Left colon (tissue), 2 donors: Measurements from ENCODE around the gene CLPSL1. TPM values are rescaled to one million over a fixed set of nuclear protein-coding genes. Genes with fewer than 3 reads are reported as not detected.
"Not testable (repeated sequence)": the region's sequence is repeated elsewhere in the genome, so short reads cannot be mapped to it uniquely, and the experiment has no call there.

Experiments used
- ATAC-seq: fragments of 200-7000 bp; cut with Tn5 transposase; one replicate; pipeline ENCODE4 v1.9.1; 2020; ENCODE audit warnings: mild to moderate bottlenecking, moderate library complexity
- DNase-seq, 2 donors: peaks; one replicate each; pipeline ENCODE4 v3.0.0-alpha.2; 2020
- intact Hi-C, 2 donors: fragments of 100-400 bp; cut with DNase I in 1 of 2; cut with micrococcal nuclease in 1 of 2; formaldehyde crosslinking; loops; one replicate each; pipeline versions ENCODE4 v1.11.2 to v1.14.0; 2022; cut with DNase I, micrococcal nuclease
- long read RNA-seq: library from polyadenylated mRNA; unstranded; transcript quantifications from one replicate; pipeline ENCODE4 v2.0.0, GENCODE V29; 2021
- total RNA-seq, 2 donors: library from RNA; stranded (reverse); fragmentation: NEBNext Ultra II Directional; extraction: Animal tissue kit (Norgen Biotek cat#: 25700); gene quantifications; one replicate each; pipeline ENCODE4 v1.2.1, GENCODE V29; 2021
- donor health status: DM: no; HTN: no; CAD: no.
- donor health status: DM: yes; HTN: yes; CAD: no.

The CLPSL1 gene, protein sequence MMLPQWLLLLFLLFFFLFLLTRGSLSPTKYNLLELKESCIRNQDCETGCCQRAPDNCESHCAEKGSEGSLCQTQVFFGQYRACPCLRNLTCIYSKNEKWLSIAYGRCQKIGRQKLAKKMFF
- total RNA-seq = not detected
- long read RNA-seq = 0 reads

DNA sequence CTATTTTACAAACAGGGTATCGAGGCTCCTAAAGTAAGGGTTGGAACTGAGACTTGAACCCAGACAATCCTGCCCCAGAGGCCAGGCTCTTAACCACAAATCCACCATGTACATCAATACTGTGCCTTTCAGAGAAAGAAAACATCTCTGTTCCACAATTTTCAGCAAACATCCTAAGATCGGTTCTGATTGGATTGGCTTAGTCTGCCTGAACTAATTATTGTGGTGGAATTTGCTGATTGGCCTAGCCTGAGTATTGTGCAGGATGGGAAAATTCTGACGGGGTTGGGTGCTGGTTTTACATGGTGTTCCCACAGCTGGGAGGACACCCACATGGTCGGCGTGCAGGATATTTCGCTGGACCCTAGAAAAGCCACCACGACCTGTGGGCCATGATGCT, at the start of gene CLPSL1:
TSS of gene CLPSL1 (plus strand) at position 301 of the 400 bp plus-strand sequence. CDS start at position 393, 92 bp downstream.
- no peak for DNase-seq
- no peak for ATAC-seq
- intact Hi-C loops = no loop called here

GRCh38 chr6:35731414-35731735, 49.4 kb upstream of the CLPSL1 start:
- DNase-seq (peak; percentile 96 to 97), ATAC-seq (peak; percentile 13)
- intact Hi-C loops = loop anchor here (5.0 to 10.0 kb wide), 2 partner anchors 129 to 207 kb away; no protein-coding TSS in a partner anchor

GRCh38 chr6:35731736-35732532, 48.9 kb upstream of the CLPSL1 start:
- DNase-seq = peak; percentile 98 to 99
- ATAC-seq = peak; percentile 60
- intact Hi-C loops = loop anchor here (5.0 to 10.0 kb wide), 2 partner anchors 130 to 207 kb away; no protein-coding TSS in a partner anchor

DNA sequence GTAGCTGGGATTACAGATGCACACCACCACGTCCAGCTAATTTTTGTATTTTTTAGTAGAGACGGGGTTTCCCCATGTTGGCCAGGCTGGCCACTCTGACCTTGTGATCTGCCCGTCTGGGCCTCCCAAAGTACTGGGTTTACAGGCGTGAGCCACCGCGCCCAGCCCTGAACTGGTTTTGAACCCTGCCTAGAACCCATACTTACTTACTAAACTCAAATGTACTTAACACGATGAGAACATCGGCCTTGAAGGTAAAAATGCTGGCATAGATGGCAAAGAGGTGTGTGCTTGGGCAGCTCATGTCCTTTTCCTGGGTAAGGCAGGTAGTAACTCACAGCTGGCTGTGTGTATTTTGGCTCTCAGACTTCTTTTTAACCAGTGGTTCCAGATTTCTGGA, 47.2 kb upstream of the CLPSL1 start:
- intact Hi-C loops = loop anchor here (5.0 to 10.0 kb wide), 2 partner anchors 131 to 209 kb away; no protein-coding TSS in a partner anchor
- DNase-seq (peak in 1 of 2 donors; percentile 28), ATAC-seq (no peak)

DNA sequence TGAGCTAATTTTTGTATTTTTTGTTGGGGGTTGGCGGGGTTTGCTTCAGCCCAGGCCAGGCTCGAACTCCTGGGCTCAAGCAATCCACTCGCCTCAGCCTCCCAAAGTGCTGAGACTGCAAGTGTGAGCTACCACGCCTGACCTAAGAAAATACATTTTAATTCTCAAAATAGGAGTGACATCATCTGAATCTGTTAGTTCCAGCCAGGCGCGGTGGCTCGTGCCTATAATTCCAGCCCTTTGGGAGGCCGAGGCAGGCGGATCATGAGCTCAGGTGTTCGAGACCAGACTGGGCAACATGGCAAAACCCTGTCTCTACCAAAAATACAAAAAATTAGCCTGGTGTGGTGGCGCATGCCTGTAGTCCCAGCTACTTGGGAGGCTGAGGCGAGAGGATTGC, 46.5 kb upstream of the CLPSL1 start:
- DNase-seq, ATAC-seq: not testable (repeated sequence)
- intact Hi-C loops = loop anchor here (5.0 to 10.0 kb wide), 2 partner anchors 132 to 210 kb away; no protein-coding TSS in a partner anchor

- ATAC-seq (no peak), DNase-seq (peak; percentile 55 to 61)
- intact Hi-C loops = loop anchor here (5.0 to 10.0 kb wide), 3 partner anchors 148 to 211 kb away; no protein-coding TSS in a partner anchor
Observed at GRCh38 chr6:35735452-35735851, 45.4 kb upstream of the CLPSL1 start.

DNA sequence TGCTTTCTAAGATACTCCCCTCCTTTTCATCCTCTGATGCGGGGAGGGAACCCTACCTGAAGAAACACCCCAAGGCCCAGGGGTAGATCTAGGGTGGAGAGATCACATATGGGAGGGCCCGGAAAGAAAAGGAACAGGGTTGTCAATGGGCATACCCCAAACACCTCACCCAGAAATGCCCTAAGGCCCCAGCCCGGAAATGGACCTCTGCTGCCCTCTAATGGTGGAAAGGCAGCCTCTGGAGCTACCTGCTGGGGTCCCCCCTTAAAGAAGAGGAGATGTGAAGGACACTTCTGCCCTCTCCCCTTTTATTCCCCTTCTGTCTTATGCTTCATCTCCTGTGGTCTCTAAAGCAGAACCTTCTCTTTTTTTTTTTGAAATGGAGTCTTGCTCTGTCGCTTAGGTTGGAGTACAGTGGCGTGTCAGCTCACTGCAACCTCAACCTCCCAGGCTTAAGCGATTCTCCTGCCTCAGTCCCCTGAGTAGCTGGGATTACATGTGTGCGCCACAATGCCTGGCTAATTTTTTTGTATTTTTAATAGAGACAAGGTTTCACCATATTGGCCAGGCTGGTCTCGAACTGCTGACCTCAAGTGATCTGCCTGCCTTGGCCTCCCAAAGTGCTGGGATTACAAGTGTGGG, 44.4 kb upstream of the CLPSL1 start:
- intact Hi-C loops = loop anchor here (2.0 to 10.0 kb wide), 4 partner anchors 149 to 214 kb away; no protein-coding TSS in a partner anchor
- DNase-seq (peak; percentile 73 to 87), ATAC-seq (peak; percentile 37)

DNA sequence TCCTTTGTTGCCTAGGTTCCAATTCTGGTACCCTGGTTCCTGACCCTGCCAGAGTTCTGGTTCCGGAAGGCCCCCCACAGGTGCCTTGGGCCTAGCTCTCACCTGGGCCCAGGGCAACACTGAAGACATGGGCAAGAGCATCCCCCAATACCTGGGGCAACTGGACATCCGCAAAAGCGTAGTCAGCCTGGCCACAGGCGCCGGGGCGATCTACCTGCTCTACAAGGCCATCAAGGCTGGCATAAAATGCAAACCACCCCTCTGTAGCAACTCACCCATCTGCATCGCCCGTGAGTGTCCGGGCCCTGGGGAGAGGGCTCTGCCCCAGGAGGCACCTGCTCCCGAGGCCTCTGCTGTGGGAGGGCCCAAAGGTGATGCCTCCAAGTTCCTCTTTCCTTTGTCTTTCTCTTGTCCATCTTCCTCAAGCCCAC, 43.8 kb upstream of the CLPSL1 start, which contains the start of gene ARMC12:
TSS of gene ARMC12 (plus strand) at position 51 of the 431 bp plus-strand sequence. CDS start at position 128, 77 bp downstream.
- peak in 1 of 2 donors; percentile 21 for DNase-seq
- intact Hi-C loops = loop anchor here (2.0 to 10.0 kb wide), 4 partner anchors 150 to 214 kb away; no protein-coding TSS in a partner anchor

DNA sequence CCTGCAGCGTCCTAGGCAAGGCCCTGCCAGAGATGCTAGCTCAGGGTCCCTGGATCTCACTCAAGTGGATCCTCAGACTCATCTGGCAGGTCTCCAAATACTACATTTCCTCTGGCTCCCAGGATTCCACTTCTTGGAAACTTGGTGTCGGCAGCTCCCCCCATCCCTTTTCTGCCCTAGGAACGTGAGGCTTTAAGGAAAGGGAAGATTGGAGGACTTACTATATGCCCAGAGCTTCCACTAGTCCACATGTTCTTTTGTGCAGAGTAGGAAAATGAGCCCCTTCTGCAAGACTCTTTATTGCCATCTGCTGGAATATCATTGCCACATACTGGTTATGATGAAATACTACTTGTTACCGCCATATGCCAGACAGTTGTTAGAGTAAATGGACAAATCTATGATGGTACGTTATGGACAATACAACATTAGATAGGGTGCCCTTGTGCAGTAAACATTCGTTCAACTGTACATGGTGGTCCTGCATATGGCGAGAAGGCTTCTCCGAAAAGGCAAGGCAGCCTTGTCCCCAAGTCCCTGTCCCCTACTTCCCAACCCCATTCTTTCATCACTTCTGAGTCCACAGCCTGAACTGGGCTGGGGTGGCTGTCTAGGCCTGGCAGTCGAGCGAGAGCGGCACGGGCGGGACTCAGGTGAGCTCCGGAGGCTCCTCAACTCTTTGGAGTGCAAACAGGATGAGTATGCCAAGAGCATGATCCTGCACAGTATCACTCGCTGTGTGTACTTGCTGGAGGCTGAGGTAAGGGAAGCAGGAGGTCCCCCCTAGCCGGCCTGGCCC, 43.2 kb upstream of the CLPSL1 start:
- ATAC-seq (peak; percentile 71), DNase-seq (no peak)
- intact Hi-C loops = loop anchor here (2.0 to 10.0 kb wide), 4 partner anchors 150 to 215 kb away; no protein-coding TSS in a partner anchor

More for the DNA sequence above, 43.8 kb upstream of the CLPSL1 start, which contains the start of gene ARMC12:
- no peak for ATAC-seq

- DNase-seq (no peak), ATAC-seq (peak; percentile 77)
- intact Hi-C loops = loop anchor here (5.0 to 10.0 kb wide), 3 partner anchors 153 to 215 kb away; no protein-coding TSS in a partner anchor
Observed at GRCh38 chr6:35739645-35740524, 40.9 kb upstream of the CLPSL1 start.

DNA sequence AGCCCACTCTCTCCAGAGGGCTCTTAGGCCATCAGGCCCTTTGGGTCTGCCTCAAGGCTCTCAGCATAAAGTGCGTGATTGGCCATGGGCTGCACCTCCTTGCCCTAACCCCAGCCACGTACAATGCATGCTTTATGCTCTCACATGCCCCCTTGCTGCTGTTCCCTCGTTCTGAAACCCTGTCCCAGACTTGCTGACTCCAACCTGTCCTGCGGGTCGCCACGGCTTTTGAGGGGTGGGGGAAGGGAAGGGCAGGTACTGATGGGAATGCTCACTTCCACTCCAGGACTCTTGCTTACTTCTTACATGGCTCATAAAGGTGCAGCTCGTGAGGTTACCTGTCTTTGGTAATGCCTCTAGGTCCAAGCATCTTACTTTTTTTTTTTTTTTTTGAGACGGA, 38.0 kb upstream of the CLPSL1 start:
- intact Hi-C loops = no loop called here
- DNase-seq (no peak), ATAC-seq (no peak)

- DNase-seq (no peak), ATAC-seq (no peak)
- intact Hi-C loops = no loop called here
Observed at GRCh38 chr6:35745509-35745908, 35.3 kb upstream of the CLPSL1 start.

DNA sequence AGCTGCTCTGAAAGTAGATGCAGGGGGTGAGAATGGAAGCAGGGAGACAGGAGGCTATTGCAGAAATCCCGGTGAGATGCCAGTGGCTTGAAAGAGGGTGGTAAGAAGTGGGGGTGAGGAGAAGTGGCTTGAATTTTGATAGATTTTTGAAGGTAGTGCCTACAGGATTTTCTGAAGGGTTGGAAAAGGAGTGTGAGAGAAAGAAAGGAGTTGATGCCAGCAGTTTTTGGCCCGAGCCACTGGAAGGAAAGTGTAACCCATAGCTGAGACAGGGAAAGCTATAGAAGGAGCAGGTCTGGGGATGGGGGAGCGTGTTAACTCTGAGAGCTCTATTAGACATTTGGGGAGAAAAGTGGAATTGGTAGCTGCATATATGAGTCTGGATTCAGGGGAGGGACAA, 34.3 kb upstream of the CLPSL1 start:
- no peak for DNase-seq
- ATAC-seq = no peak
- intact Hi-C loops = no loop called here

DNA sequence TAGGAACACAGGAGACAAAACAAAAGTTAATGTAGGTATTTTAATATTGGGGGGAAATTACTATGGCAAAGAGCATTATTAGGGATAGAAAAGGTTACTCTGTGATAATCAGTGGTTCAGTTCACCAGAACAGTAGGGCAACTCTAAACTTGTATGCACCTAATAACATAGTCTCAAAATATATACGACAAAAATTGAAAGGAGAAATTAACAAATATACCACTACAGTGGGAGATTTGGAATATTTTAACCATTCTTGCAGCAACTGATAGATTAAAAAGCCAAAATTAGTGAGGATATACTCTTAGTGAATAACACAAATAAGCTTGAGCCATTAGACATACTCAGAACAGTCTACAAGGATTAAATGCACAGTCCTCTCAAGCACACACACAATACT, 32.9 kb upstream of the CLPSL1 start:
- ATAC-seq (no peak), DNase-seq (no peak)
- intact Hi-C loops = no loop called here

DNA sequence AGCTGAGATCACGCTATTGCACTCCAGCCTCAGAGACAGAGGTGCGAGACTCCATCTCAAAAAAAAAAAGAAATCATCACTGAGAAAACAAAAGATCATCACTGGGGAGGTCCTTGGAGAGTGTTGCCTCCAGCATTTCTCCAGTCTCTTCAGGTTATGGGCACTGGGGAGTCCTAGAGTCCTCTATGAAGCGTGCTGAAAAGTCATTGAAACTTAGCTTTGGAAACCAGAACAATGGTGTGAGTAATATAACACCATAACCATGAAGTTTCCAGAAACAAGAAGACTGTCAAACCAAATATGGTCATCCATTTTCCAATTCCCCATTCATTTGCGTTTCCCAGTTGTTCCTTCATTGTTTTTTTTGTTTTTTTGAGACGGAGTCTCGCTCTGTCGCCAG, 30.3 kb upstream of the CLPSL1 start:
- ATAC-seq = no peak

DNA sequence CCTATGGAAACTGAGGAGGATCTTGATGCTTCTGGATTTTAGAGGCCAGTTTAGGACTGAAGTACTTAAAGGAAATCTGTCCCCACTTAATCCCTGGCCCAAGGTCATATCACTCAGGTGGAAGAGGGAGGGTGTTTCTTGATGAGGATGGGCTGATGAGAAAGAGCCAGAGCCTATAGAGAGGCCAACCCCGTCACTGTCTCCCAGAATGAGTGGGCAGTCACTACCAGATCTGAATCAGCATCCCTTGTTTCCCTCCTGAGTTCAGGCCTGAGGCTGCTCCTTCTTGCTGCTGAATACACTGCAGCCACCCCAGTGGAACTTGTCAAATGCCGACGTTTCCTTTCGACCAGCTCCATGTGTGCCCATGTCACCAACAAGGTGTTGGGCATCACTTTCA, 29.2 kb upstream of the CLPSL1 start:
- intact Hi-C loops = no loop called here
- ATAC-seq = no peak
- DNase-seq = no peak

More for the DNA sequence above, 30.3 kb upstream of the CLPSL1 start:
- intact Hi-C loops = no loop called here
- no peak for DNase-seq

GRCh38 chr6:35752330-35752729, 28.5 kb upstream of the CLPSL1 start:
- intact Hi-C loops = no loop called here
- no peak for DNase-seq
- ATAC-seq = no peak
